Measurements from ENCODE around the gene SETBP1.

The SETBP1 gene

GRCh38 chr18:44900627-44901026, 219.9 kb downstream of the SETBP1 start:
- Histone ChIP-seq H3K4me3 (no peak overlapping the region), H3K36me3 (ENCODE audit: insufficient read depth, low read length) (no peaks in the 10 kb centered on the region), H3K27ac (no peak overlapping the region), H3K9ac (ENCODE audit: insufficient read length) (no peak overlapping the region), H3K9me3 (ENCODE audit: low read depth, low read length) (no peaks in the 10 kb centered on the region)
- TF ChIP-seq POLR2AphosphoS5 (IDR thresholded peaks at IDR 0.05; ENCODE audit: borderline replicate concordance, low read depth, low read length) (no peak), FOXP2 (optimal IDR thresholded peaks at IDR 0.05; ENCODE audit: control extremely low read depth, extremely low read length, insufficient read depth) (no peak), EZH2 (IDR thresholded peaks at IDR 0.05) (no peak)
- no peak for DNase-seq (ENCODE audit: low read depth, low spot score)

- no peak overlapping the region for H3K27ac ChIP-seq
- DNase-seq (ENCODE audit: low read depth, low spot score), result no peak
- no peaks in the 10 kb centered on the region for H3K36me3 ChIP-seq (ENCODE audit: insufficient read depth, low read length)
- TF ChIP-seq POLR2AphosphoS5 (IDR thresholded peaks at IDR 0.05; ENCODE audit: borderline replicate concordance, low read depth, low read length) (no peak), FOXP2 (optimal IDR thresholded peaks at IDR 0.05; ENCODE audit: control extremely low read depth, extremely low read length, insufficient read depth) (no peak), EZH2 (IDR thresholded peaks at IDR 0.05) (no peak)
- H3K9me3 ChIP-seq (ENCODE audit: low read depth, low read length), result no peaks in the 10 kb centered on the region
- no peak overlapping the region for H3K4me3 ChIP-seq
- H3K9ac ChIP-seq (ENCODE audit: insufficient read length), result no peak overlapping the region
Measured at GRCh38 chr18:44901283-44901682, 220.6 kb downstream of the SETBP1 start.

GRCh38 chr18:44903327-44903726, 222.6 kb downstream of the SETBP1 start:
- Histone ChIP-seq H3K27ac (no peak overlapping the region), H3K9ac (ENCODE audit: insufficient read length) (no peak overlapping the region), H3K36me3 (ENCODE audit: insufficient read depth, low read length) (no peaks in the 10 kb centered on the region), H3K4me3 (no peak overlapping the region), H3K9me3 (ENCODE audit: low read depth, low read length) (no peaks in the 10 kb centered on the region)
- no peak for TF ChIP-seq EZH2 (IDR thresholded peaks at IDR 0.05)
- DNase-seq (ENCODE audit: low read depth, low spot score), result no peak

- TF ChIP-seq POLR2AphosphoS5 (IDR thresholded peaks at IDR 0.05; ENCODE audit: borderline replicate concordance, low read depth, low read length) (no peak), EZH2 (IDR thresholded peaks at IDR 0.05) (no peak), FOXP2 (optimal IDR thresholded peaks at IDR 0.05; ENCODE audit: control extremely low read depth, extremely low read length, insufficient read depth) (no peak)
- no peak overlapping the region for H3K9ac ChIP-seq (ENCODE audit: insufficient read length)
- no peaks in the 10 kb centered on the region for H3K9me3 ChIP-seq (ENCODE audit: low read depth, low read length)
- no peak overlapping the region for H3K4me3 ChIP-seq
- no peak overlapping the region for H3K27ac ChIP-seq
- no peak for DNase-seq (ENCODE audit: low read depth, low spot score)
- H3K36me3 ChIP-seq (ENCODE audit: insufficient read depth, low read length), result no peaks in the 10 kb centered on the region
Measured at GRCh38 chr18:44904768-44905167, 224.1 kb downstream of the SETBP1 start.

GRCh38 chr18:44909191-44909719, 228.6 kb downstream of the SETBP1 start:
- H3K9me3 ChIP-seq (ENCODE audit: low read depth, low read length), result no peaks in the 10 kb centered on the region
- H3K4me3 ChIP-seq, result no peak overlapping the region
- H3K27ac ChIP-seq, result no peak overlapping the region
- H3K36me3 ChIP-seq (ENCODE audit: insufficient read depth, low read length), result no peaks in the 10 kb centered on the region
- no peak for TF ChIP-seq EZH2 (IDR thresholded peaks at IDR 0.05)
- TF ChIP-seq FOXP2 (optimal IDR thresholded peaks at IDR 0.05; ENCODE audit: control extremely low read depth, extremely low read length, insufficient read depth), result no peak
- no peak for DNase-seq (ENCODE audit: low read depth, low spot score)
- no peak overlapping the region for H3K9ac ChIP-seq (ENCODE audit: insufficient read length)

GRCh38 chr18:44911260-44911659, 230.6 kb downstream of the SETBP1 start:
- DNase-seq (ENCODE audit: low read depth, low spot score), result no peak
- Histone ChIP-seq H3K9me3 (ENCODE audit: low read depth, low read length) (no peaks in the 10 kb centered on the region), H3K4me3 (no peak overlapping the region), H3K27ac (no peak overlapping the region), H3K36me3 (ENCODE audit: insufficient read depth, low read length) (no peaks in the 10 kb centered on the region), H3K9ac (ENCODE audit: insufficient read length) (no peak overlapping the region)
- TF ChIP-seq FOXP2 (optimal IDR thresholded peaks at IDR 0.05; ENCODE audit: control extremely low read depth, extremely low read length, insufficient read depth), result no peak
- TF ChIP-seq POLR2AphosphoS5 (IDR thresholded peaks at IDR 0.05; ENCODE audit: borderline replicate concordance, low read depth, low read length), result no peak
- no peak for TF ChIP-seq EZH2 (IDR thresholded peaks at IDR 0.05)

GRCh38 chr18:44911773-44912172, 231.1 kb downstream of the SETBP1 start:
- no peak for DNase-seq (ENCODE audit: low read depth, low spot score)
- no peak overlapping the region for H3K27ac ChIP-seq
- TF ChIP-seq EZH2 (IDR thresholded peaks at IDR 0.05), result no peak
- TF ChIP-seq FOXP2 (optimal IDR thresholded peaks at IDR 0.05; ENCODE audit: control extremely low read depth, extremely low read length, insufficient read depth), result no peak
- TF ChIP-seq POLR2AphosphoS5 (IDR thresholded peaks at IDR 0.05; ENCODE audit: borderline replicate concordance, low read depth, low read length), result no peak
- H3K9me3 ChIP-seq (ENCODE audit: low read depth, low read length), result no peaks in the 10 kb centered on the region
- H3K9ac ChIP-seq (ENCODE audit: insufficient read length), result no peak overlapping the region
- H3K36me3 ChIP-seq (ENCODE audit: insufficient read depth, low read length), result no peaks in the 10 kb centered on the region
- no peak overlapping the region for H3K4me3 ChIP-seq

- DNase-seq (ENCODE audit: low read depth, low spot score), result no peak
- no peaks in the 10 kb centered on the region for H3K9me3 ChIP-seq (ENCODE audit: low read depth, low read length)
- no peak for TF ChIP-seq POLR2AphosphoS5 (IDR thresholded peaks at IDR 0.05; ENCODE audit: borderline replicate concordance, low read depth, low read length)
- TF ChIP-seq EZH2 (IDR thresholded peaks at IDR 0.05), result no peak
- TF ChIP-seq FOXP2 (optimal IDR thresholded peaks at IDR 0.05; ENCODE audit: control extremely low read depth, extremely low read length, insufficient read depth), result no peak
- H3K36me3 ChIP-seq (ENCODE audit: insufficient read depth, low read length), result no peaks in the 10 kb centered on the region
- H3K27ac ChIP-seq, result no peak overlapping the region
- H3K9ac ChIP-seq (ENCODE audit: insufficient read length), result no peak overlapping the region
- H3K4me3 ChIP-seq, result no peak overlapping the region
Measured at GRCh38 chr18:44912740-44913478, 232.2 kb downstream of the SETBP1 start.

- no peak for DNase-seq (ENCODE audit: low read depth, low spot score)
- Histone ChIP-seq H3K9ac (ENCODE audit: insufficient read length) (no peak overlapping the region), H3K9me3 (ENCODE audit: low read depth, low read length) (no peaks in the 10 kb centered on the region), H3K4me3 (no peak overlapping the region), H3K36me3 (ENCODE audit: insufficient read depth, low read length) (no peaks in the 10 kb centered on the region), H3K27ac (no peak overlapping the region)
- TF ChIP-seq FOXP2 (optimal IDR thresholded peaks at IDR 0.05; ENCODE audit: control extremely low read depth, extremely low read length, insufficient read depth) (no peak), EZH2 (IDR thresholded peaks at IDR 0.05) (no peak), POLR2AphosphoS5 (IDR thresholded peaks at IDR 0.05; ENCODE audit: borderline replicate concordance, low read depth, low read length) (no peak)
Measured at GRCh38 chr18:44914028-44914427, 233.3 kb downstream of the SETBP1 start.

Data from SK-N-MC (cell line).